Loucy (cell line): ENCODE measurements around the gene ROBO1.
"Not testable (repeated sequence)": the region's sequence is repeated elsewhere in the genome, so short reads cannot be mapped to it uniquely, and the experiment has no call there.

Source experiments
- H2AFZ ChIP-seq: fragments of 200-600 bp; sonication (generic); 2 replicates; pipeline ENCODE4 v1.6.0; 2016; ENCODE audit warnings: antibody characterized with exemption, mild to moderate bottlenecking, low read length, moderate library complexity
- H3F3A ChIP-seq: fragments of 200-600 bp; 2 replicates; pipeline ENCODE4 v1.6.0; 2016; ENCODE audit warnings: antibody characterized with exemption, low read depth, mild to moderate bottlenecking
- H3K27me3 ChIP-seq: fragments of 200-600 bp; sonication (generic); 2 replicates; pipeline ENCODE4 v1.6.1; 2014; ENCODE audit warnings: low read length, mild to moderate bottlenecking; ENCODE audit not compliant: insufficient read depth, poor library complexity, severe bottlenecking
- H3K36me3 ChIP-seq: fragments of 200-600 bp; sonication (generic); 2 replicates; pipeline ENCODE4 v1.6.1; 2016; ENCODE audit warnings: low read length; ENCODE audit not compliant: insufficient read depth
- H3K4me1 ChIP-seq: fragments of 200-600 bp; sonication (generic); 2 replicates; pipeline ENCODE4 v1.5.1; 2014; ENCODE audit warnings: low read length, mild to moderate bottlenecking; ENCODE audit not compliant: insufficient read depth, poor library complexity, severe bottlenecking
- H3K4me2 ChIP-seq: fragments of 200-600 bp; sonication (generic); 2 replicates; pipeline ENCODE4 v1.6.0; 2014; ENCODE audit warnings: antibody characterized with exemption, low read length, low read depth, mild to moderate bottlenecking; ENCODE audit not compliant: poor library complexity, severe bottlenecking
- H3K4me3 ChIP-seq: fragments of 200-600 bp; sonication (generic); 2 replicates; pipeline ENCODE4 v1.5.1; 2014; ENCODE audit warnings: low read length, mild to moderate bottlenecking, mixed read lengths; ENCODE audit not compliant: poor library complexity, severe bottlenecking
- H3K79me2 ChIP-seq: fragments of 200-600 bp; sonication (generic); 2 replicates; pipeline ENCODE4 v1.6.1; 2014; ENCODE audit warnings: low read length; ENCODE audit not compliant: insufficient read depth
- H3K9ac ChIP-seq: fragments of 200-600 bp; sonication (generic); 2 replicates; pipeline ENCODE4 v1.6.0; 2014; ENCODE audit warnings: mild to moderate bottlenecking, low read depth, low read length, moderate library complexity; ENCODE audit not compliant: poor library complexity, severe bottlenecking
- H3K9me2 ChIP-seq: fragments of 200-600 bp; sonication (generic); replicated peaks from 2 replicates; pipeline ENCODE4 v1.6.1; 2016; ENCODE audit warnings: low read depth, low read length, mixed read lengths
- H3K9me3 ChIP-seq: fragments of 200-600 bp; sonication (generic); 2 replicates; pipeline ENCODE4 v1.6.1; 2014; ENCODE audit warnings: mild to moderate bottlenecking, antibody characterized with exemption, low read length, low read depth; ENCODE audit not compliant: insufficient read depth
- H4K20me1 ChIP-seq: fragments of 200-600 bp; sonication (generic); 2 replicates; pipeline ENCODE4 v1.6.0; 2014; ENCODE audit warnings: antibody characterized with exemption, low read length, mild to moderate bottlenecking; ENCODE audit not compliant: insufficient read depth, poor library complexity, severe bottlenecking
- CTCF ChIP-seq: fragments of 200-600 bp; sonication (generic); conservative IDR thresholded peaks from 2 replicates; pipeline ENCODE4 v1.5.1; 2014; ENCODE audit warnings: mild to moderate bottlenecking, antibody characterized with exemption, low read length
- EZH2phosphoT487 ChIP-seq: fragments of 200-600 bp; IDR thresholded peaks from 2 replicates; pipeline ENCODE4 v1.6.1; 2018; ENCODE audit warnings: antibody characterized with exemption, mild to moderate bottlenecking, moderate library complexity, borderline replicate concordance

ROBO1 gene

GRCh38 chr3:79183496-79183895, 584.3 kb downstream of the ROBO1 start:
- no peaks in the 10 kb centered on the region for H3K9me2 ChIP-seq
- H3K4me2 ChIP-seq: no peak overlapping the region
- no peak overlapping the region for H2AFZ ChIP-seq
- no peaks in the 10 kb centered on the region for H3K9me3 ChIP-seq
- no peaks in the 10 kb centered on the region for H3K27me3 ChIP-seq
- H3K79me2 ChIP-seq: no peaks in the 10 kb centered on the region
- no peak for TF ChIP-seq EZH2phosphoT487
- no peak for TF ChIP-seq CTCF
- H3K4me3 ChIP-seq: no peak overlapping the region
- H4K20me1 ChIP-seq: no peaks in the 10 kb centered on the region
- no peak overlapping the region for H3K9ac ChIP-seq
- H3K4me1 ChIP-seq: no peaks in the 10 kb centered on the region
- no peaks in the 10 kb centered on the region for H3K36me3 ChIP-seq
- no peaks in the 10 kb centered on the region for H3F3A ChIP-seq

- Histone ChIP-seq H4K20me1 (no peaks in the 10 kb centered on the region), H2AFZ (no peak overlapping the region), H3K4me3 (no peak overlapping the region), H3K79me2 (no peaks in the 10 kb centered on the region), H3K9ac (no peak overlapping the region), H3F3A (no peaks in the 10 kb centered on the region), H3K9me2 (no peaks in the 10 kb centered on the region), H3K27me3 (no peaks in the 10 kb centered on the region), H3K4me2 (no peak overlapping the region), H3K4me1 (no peaks in the 10 kb centered on the region), H3K9me3 (no peaks in the 10 kb centered on the region), H3K36me3 (no peaks in the 10 kb centered on the region)
- TF ChIP-seq CTCF (no peak), EZH2phosphoT487 (no peak)
Measured at GRCh38 chr3:79178471-79179180, 589.2 kb downstream of the ROBO1 start.

GRCh38 chr3:79175870-79176269, 591.9 kb downstream of the ROBO1 start:
- Histone ChIP-seq H3K4me3 (no peak overlapping the region), H3K9me3 (no peaks in the 10 kb centered on the region), H3K36me3 (no peaks in the 10 kb centered on the region), H2AFZ (no peak overlapping the region), H3K9ac (no peak overlapping the region), H3K4me2 (no peak overlapping the region), H3K79me2 (no peaks in the 10 kb centered on the region), H3K27me3 (no peaks in the 10 kb centered on the region), H4K20me1 (no peaks in the 10 kb centered on the region), H3F3A (no peaks in the 10 kb centered on the region), H3K9me2 (no peaks in the 10 kb centered on the region), H3K4me1 (no peaks in the 10 kb centered on the region)
- TF ChIP-seq EZH2phosphoT487: no peak
- TF ChIP-seq CTCF: no peak

- H3K4me3 ChIP-seq, H3K9ac ChIP-seq, H3F3A ChIP-seq, H3K4me2 ChIP-seq, H3K36me3 ChIP-seq, H3K9me2 ChIP-seq, H3K4me1 ChIP-seq, H2AFZ ChIP-seq, H3K27me3 ChIP-seq, H3K9me3 ChIP-seq, H3K79me2 ChIP-seq, H4K20me1 ChIP-seq: not testable (repeated sequence)
Measured at GRCh38 chr3:79173259-79173658, 594.5 kb downstream of the ROBO1 start.
